WTC11 (cell line): ENCODE measurements around the gene CLEC17A.
"Not testable (repeated sequence)": the region's sequence is repeated elsewhere in the genome, so short reads cannot be mapped to it uniquely, and the experiment has no call there.

Experiments used
- CTCF ChIP-seq: fragments of 200-600 bp; IDR thresholded peaks from 2 replicates; pipeline ENCODE4 v1.8.0; 2022; ENCODE audit warnings: antibody characterized with exemption
- ETV6 ChIP-seq: sonication (generic); formaldehyde crosslinking; IDR thresholded peaks from 2 replicates; pipeline ENCODE4 v1.8.1; 2022; ENCODE audit warnings: mild to moderate bottlenecking, missing genetic modification reagents
- USF1 ChIP-seq: sonication (generic); formaldehyde crosslinking; IDR thresholded peaks from 2 replicates; pipeline ENCODE4 v1.8.0; 2022; ENCODE audit warnings: mild to moderate bottlenecking, missing genetic modification reagents
- ZNF317 ChIP-seq: sonication (generic); formaldehyde crosslinking; IDR thresholded peaks from 2 replicates; pipeline ENCODE4 v1.8.1; 2023; ENCODE audit warnings: low read depth, mild to moderate bottlenecking, moderate library complexity, missing genetic modification reagents, borderline replicate concordance

- TF ChIP-seq USF1 (CRISPR knock-in tag); CTCF; ETV6 (CRISPR knock-in tag); ZNF317 (CRISPR knock-in tag): not testable (repeated sequence)
Observed at GRCh38 chr19:14585187-14585586, 2.3 kb downstream of the CLEC17A start.
